ENCODE measurements around the gene AP3S2. TPM values are rescaled to one million over a fixed set of nuclear protein-coding genes. Genes with fewer than 3 reads are reported as not detected.
"Not testable (repeated sequence)": the region's sequence is repeated elsewhere in the genome, so short reads cannot be mapped to it uniquely, and the experiment has no call there.

AP3S2 gene
- polyA plus RNA-seq, 1 donor = 25.4 TPM

DNA sequence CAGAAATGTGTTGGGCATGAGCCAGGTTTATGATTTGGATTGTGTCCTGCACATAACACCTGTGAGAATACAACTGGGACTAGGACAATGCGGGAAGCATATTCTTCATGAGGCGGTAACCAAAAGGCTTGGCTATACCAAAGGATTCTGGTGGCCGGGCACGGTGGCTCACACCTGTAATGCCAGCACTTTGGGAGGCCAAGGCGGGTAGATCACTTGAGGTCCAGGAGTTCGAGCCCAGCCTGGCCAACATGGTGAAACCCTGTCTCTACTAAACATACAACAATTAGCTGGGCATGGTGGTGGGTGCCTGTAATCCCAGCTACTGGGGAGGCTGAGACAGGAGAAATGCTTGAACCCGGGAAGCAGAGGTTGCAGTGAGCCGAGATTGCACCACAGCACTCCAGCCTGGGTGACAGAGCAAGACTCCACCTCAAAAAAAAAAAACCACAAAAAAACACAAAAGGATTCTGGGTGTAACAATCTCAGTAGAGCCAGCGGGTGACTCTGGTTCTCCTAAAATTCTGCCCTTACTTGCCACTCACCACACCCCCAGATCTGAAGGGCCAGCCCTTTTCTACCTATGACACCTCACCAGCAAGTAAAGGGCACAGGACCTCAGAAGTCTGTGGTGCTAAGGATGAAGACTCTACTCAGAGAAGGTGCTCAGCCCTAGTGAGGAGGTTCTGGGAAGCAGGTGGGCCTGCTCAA lies 59.2 kb downstream of the AP3S2 start:
- DNase-seq (ENCODE audit: low read depth) = not testable (repeated sequence)

DNA sequence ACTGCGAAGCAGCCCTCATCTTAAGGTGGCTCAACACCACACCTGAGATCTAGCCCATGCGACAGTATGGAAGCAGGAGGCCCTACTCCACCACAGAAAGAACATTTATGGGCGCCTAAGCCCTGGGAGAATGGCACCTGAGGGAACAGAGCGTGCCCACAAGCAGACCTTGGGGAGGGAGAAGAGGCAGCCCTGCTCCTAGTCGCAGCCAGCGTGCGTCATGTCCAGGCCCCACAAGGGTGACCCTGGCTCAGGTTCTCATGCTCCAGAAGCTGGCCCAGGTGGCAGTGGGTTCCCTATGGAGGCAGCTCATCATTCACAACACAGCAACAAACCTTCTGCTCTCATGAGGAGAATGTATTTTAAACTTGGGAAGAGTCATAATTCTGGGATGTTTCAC lies 59.8 kb downstream of the AP3S2 start:
- DNase-seq (ENCODE audit: low read depth) = no peak

DNA sequence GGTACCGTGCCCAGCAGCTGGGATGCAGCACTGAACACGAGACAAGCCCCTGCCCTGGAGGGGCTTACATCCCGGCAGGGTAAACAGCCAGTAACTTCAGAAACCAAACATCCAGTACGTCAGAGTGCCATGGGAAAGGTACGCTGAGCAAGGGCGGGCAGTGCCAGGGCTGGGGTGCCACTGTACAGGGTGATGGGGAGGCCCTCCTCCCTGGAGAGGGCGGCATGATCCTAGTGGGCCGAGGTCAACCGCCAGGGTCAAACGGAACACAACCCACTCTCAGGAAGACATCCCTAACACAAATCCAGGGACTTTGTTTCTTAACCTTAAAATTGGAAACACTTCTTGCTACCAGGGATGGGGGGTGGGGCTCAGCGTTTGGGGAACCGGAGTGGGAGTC lies 63.2 kb downstream of the AP3S2 start:
- no peak for DNase-seq (ENCODE audit: low read depth)

DNA sequence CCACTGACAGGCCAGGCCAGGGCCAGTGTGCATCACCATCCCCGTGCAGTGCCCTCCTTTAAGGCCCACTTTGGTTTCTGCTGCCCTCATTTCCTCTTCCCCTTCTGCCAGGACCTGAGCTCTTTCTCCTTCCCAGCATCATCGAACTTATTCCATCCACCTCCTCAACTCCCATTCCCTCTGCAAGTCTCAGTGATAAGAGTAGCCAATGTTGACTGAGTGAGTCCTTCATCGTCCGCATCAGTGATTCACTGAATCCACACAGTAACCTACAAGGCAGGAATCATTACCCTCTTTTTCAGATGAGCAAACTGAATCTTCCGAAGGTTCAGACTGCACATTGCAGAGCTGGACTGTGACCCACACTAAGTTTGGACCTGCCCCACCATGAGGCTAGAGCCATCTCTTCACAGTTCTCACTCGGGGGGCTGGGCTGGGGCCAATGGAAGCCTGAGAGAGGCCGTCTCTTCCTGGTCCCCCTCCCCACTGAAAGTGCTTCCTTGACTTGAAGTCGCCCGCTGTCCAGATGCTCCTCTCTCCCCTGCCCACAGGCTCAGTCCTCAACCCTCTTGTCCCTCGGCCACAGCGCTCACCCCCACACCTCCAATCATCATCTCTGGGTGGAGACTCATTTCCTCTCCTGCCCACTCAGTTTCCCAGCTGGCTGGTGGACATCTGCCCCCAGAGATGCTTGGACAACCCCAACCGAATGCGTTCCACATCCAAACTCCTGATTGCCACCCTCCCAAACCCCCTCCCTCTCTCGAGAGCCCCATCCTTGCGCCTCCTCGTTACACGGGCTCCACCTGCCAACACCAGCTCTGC lies 64.0 kb downstream of the AP3S2 start:
- DNase-seq (ENCODE audit: low read depth) = no peak

DNA sequence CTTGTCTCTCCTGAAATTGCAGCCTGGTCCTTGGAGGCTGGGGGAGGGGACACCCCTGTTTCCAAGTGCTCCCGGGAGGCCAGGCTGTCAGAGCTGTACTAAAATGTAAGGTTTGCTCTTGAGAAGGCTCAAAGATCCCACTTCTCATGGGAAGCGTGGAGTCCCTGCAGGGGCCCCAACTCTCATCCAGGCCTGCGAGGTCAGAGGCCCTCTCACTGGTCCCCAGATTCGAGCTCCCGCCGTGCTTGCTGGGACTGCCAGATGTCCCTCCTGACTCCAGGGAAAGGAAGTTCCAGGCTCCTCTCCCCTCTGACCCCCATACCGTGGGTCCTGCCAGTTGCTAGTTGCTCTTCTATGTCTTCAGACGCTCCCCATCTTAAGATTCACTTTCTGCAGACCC lies 64.6 kb downstream of the AP3S2 start:
- no peak for DNase-seq (ENCODE audit: low read depth)

DNA sequence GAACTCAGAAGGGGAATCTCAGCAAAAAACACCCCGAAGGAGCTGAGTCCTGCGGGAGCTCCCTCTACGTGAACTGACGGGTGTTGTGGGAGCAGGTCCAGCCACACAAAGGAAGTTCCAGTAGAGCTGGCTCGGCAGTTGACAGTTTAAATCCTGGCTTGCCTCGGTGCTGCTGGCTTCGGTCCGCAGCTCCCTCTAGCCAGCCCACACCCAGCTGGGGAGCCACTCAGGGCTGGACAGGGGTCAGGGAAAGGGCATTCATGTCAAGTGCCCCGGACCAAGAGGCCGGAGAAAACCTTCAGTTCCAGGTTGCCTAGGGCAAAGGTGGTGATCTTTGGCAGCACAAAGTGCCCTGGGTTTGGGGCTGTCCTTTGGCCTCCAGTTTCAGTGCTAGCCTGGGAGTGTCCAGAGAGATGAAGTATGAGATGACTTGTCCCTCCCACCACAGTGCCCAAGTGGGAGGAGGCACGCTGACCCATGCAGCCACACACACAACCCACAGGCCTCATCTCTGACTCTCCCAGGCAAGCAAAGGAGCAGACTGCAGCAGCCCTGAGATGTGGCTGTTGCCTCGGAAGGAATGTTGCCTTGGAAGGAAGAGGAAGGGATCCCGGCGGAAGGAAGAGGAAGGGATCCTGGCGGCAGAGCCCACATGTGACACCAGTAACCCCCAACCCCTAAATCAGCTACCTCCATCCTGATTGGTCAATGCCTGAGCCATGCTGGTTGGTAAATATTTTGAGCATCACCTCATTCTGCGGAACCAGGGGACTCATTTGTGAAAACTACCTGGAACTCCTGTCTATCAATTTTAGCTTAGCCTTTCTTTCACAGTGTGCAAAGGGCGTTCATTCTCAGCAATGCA lies 65.3 kb downstream of the AP3S2 start:
- no peak for DNase-seq (ENCODE audit: low read depth)

DNA sequence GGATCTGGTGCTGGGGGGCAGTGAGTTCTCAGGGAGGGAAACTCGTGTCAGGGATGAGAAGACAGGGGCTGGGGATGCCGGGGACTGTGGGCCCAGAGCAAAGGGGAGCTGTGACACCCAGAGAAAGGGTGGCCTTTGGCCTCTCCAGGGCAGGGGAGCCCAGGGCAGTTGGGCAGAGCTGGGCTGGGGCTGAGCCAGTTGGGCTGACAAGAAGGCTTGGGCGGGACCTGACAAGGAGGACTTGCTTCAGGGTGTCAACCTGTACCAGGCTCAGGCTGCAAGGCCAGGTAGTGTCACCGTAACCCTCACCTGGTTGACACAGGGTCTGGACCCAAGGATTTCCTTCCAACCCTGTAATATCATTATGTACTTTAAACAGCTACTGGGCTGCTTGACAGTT lies 66.0 kb downstream of the AP3S2 start:
- DNase-seq (ENCODE audit: low read depth) = no peak

DNA sequence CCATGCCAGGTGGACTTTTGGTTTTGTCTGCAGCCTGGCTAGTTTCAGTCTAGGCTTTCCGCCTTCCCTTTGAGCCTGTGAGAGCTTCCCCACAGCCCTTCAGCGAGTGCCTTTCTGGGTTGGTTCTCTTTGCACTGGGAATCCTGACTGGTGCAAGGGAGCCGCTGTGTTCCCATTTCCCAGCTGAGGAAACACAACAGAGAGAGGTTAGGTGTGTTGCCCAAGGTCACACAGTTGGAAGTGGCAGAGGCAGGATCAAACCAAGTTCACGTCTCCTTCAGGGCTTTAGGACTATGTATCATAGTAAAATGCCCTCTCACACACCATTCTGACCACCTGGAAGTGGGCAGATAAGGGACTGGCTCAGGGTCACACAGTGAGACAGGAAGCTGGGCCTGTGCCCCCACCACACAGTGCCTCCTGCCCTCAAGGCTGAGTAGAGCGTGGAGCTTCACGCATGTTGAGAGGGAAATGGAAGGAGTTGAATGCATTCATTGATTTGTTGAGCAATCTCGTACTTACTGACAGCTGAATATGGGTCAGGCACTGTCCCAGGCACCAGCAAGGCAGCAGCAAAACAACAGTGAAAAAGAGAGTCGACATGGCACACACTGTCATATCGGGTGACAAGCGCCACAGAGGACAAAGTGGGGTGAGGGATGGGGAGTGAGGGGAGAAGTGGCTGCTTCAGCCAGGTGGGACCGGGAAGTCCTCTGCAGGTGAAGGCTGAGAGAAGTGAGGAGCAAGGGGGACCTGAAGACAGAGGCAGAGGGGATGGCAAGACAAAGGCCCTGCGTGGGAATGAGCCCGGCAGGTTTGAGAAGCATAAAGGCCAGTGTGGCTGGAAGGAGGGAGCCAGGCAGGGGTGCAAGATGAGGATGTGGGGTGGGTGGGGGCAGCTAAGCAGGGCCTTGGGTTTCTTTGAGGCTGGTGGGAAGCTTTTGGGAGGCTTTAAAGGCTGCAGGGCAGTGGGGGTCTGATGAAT lies 66.8 kb downstream of the AP3S2 start:
- DNase-seq (ENCODE audit: low read depth) = no peak

DNA sequence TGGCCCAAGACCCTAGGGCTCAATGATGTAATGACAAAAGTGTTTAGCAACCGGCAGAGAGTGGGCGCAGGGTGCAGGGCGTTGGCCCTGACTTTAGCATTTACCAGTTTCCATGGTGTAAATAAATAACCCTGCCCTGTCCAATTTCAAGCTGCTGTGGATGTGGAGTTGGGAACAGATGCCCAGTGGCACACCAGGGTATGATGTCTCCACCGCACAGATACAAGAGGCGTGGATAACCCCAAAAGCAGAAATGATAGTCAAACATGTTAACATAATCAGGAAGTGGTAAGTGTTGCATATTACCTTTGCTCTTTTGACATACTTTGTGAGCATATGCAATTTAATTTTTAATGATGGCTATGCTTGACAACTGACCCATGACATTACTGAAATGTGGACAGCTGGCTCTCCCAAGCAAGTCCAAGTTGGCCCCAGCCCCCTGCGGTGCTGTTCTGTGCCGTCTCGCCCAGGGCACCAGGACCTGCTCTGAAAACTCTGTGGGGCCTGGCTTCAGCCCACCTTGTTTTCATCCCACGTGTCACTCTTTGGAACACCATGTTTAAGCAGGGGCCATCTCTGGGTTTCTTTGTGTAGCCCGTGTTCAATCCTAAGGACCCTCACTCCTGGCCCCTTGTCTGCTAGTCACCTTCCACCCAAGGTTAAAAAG lies 68.4 kb downstream of the AP3S2 start:
- no peak for DNase-seq (ENCODE audit: low read depth)

DNA sequence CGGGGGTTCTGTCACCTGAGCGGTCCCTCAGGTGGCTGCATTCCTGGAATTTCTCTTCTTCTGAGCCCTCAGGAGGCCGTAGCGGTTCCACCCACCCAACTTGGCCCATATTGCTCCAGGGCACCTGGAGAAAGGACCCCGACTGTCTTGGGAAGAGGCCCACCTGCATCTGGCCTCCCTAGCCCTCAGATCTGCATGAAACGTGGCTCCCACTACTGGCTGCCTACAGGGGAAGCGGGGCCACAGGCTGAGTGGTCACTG lies 69.3 kb downstream of the AP3S2 start:
- DNase-seq (ENCODE audit: low read depth) = no peak

DNA sequence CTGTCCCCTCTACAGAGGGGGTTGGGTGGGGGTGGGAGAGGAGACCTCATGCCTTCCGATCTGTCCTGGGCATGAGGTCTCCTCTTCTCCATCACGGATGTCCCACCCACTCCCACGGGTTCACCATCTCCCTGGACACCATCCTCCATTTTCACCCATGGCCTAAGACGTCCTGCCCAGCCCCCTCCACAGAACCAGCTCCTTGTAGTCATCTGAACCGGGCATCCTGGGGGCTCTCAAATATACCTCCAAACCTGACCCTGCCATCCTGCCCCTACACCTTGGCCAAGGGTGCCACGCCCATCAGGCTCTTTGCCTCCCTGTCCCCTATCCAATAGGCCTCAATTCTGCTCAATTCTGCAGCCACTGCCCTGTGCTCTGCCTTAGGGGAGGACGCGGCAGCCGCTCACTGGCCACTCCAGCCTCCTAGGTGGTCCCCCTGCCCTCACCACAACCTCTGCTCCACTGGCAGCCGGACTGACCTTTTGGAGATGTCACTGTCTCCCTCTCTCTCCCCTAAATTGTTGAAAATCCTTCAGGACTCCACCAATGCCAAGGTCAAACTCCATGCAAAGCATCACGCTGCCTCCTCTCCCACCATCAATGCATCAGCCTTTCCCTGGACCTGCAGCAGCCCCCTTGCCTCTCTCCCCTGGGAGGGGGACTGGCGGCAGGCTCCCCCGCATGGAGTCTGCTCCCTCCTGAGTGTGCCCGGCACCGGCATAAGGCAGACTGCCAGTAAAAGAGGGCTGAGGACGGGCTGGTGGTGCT lies 69.8 kb downstream of the AP3S2 start:
- DNase-seq (ENCODE audit: low read depth) = no peak

DNA sequence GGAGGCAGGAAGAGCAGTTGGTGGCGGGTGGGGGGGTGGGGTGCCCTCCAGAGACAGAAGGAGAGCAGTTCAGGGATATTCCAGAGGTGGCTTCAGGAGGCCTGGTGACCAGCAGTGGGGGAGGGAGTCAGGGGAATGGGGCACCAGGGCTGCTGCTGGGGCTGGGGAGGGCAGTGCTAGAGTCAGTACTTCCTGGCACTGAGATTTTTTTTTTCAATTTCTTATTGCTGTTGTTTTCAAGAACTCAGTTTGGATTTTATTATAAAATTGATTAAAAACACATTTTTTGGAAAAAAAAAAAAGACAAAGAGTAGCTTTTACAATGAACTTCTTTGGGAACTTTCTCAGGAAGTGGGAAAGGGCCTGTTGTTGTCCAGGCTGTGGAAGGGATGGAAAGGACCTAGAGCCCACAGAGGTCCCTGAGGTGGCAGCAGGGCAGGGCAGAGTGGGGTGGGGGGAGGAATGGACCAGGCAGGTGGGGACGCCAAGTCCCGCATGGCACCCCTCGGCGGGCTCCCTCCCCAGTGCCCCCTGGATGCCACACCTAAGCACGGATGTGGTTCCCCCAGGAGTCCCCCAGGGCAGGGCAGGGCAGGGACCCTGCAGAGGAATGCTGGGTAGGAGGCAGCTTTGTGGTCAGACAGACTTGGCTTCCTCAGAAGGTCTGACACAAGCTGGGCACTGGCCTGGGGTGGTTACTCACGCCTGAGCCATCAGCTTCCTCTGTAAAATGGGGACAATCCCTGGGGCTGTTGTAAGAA lies 70.7 kb downstream of the AP3S2 start:
- DNase-seq (ENCODE audit: low read depth) = no peak

DNA sequence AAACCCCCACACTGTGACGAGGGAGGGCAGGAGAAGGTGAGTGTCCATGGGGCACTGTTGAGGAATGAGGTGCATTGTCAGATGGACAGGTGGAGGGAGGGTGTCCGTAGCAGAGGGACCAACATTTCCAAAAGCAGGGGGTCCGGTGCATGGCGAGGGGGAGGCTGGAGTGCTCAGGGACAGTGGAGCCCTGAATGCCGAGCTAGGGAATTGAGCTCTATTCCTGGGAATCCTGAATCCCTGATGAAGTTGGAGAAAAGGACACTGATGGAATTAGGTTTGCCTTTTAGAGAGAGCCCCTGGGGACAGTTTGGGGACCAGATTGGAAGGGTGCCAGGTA lies 71.2 kb downstream of the AP3S2 start:
- no peak for DNase-seq (ENCODE audit: low read depth)

DNA sequence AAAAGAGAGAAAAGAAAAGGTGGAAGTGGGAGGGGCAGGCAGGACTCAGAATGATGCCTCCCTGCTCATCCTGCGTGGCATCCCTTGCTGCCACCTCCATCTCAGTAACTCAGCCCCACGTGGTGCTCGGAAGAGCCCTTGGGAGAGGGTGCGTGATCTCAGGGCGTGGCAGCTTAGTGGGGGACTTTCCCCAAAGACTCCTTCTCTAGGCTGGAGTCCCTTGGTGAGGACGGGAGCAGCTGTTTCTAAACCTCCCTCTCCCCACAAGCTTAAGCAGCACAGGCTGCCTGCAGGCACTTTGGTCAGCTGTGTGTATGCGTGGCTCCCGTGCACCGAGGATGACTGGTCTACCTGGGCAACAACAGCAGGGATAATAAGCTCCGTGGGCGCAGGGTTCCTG lies 71.8 kb downstream of the AP3S2 start:
- DNase-seq (ENCODE audit: low read depth) = no peak

DNA sequence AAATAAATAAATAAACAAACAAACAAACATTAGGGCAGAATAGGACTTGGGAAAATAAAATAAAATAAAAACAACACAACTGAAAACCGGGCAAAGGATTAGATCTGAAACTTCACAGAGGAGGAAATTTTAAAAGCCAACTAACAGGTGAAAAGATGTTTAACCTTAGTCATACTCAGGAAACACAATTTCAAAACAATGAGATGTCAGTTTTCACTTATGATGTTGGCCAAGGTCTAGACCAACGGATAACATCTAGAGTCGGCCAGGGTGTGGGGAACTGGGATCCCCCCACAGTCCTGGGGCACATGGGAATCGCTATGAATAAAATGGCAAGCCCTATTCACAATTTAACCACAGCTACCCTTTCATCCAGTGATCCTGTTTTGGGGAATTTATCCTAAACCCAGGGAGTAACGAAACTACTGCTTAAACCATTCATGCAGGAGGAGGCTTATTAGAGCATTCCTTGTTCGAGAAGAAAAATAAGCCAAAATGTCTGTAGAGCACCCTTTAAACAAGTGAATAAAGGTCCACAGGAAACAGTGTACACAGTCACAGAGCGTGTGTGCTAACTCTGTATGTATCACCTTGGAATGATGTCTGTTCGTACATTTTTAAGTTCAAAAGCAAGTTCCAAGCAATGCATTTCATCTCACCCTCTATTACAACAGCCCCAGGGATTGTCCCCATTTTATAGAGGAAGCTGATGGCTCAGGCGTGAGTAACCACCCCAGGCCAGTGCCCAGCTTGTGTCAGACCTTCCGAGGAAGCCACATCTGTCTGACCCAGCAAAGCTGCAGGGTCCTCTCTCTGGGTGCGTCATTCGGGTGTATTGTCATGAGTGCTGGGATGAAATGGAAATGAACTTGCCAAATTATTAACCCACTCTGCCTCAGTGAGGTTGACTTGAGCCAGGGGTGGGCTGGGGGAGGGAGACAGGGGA lies 72.9 kb downstream of the AP3S2 start:
- DNase-seq (ENCODE audit: low read depth) = no peak

DNA sequence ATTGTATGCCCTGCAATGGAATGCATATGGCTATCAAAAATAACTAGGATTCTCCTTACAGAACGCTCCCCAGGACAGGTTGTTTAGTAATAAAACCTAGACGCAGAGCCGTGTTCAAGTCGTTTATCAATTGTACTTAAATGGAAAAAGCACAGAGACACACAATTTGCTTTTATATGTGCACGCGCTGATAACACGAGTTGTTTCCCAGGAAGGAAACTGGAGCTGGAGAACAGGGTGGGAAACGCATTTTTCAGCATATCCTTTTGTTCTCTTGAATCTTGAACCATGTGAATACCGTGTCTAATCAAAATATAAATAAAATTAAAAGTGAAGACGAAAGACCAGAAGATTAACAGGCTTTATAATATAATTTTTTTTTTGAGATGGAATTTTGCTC lies 75.5 kb downstream of the AP3S2 start:
- DNase-seq (ENCODE audit: low read depth) = no peak

DNA sequence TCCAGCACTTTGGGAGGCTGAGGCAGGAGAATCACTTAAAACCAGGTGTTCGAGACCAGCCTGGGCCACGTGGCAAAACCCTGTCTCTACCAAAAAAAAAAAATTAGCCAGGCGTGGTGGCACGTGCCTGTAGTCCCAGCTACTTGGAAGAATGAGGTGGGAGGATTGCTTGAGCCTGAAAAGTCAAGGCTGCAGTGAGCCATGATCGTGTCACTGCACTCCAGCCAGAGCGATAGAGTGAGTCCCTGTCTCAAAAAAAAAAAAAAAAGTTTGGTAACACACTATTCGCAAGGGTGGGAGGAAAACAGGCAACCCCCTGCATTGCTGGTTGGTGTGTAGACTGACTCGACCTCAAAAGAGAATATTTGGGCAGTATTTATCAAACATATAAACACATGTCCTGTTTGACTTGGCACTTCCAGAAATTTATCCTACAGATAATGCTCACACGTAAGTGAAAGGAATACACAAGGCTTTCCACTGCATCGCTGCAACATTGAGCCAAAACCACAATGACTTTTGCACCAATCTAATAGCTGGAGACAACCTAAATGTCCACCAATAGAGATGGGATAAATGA lies 76.0 kb downstream of the AP3S2 start:
- no peak for DNase-seq (ENCODE audit: low read depth)

DNA sequence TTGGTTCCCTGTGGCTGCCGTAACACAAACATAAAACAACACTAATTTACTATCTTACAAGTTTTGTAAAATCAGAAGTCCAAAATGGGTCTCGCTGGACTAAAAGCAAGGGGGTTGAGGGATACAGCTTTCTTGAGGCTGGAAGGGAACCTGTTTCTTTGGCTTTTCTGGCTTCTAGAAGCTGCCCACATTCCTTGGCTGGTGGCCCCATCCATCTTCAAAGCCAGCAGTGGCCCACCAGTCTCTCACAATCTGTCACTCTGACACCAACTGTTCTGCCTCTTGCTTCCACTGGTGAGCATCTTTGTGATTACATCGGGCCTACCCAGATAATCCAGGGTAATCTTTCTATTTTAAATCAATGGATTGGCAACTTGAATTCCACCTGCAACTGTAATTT lies 78.0 kb downstream of the AP3S2 start:
- no peak for DNase-seq (ENCODE audit: low read depth)

Data from forelimb muscle (tissue), 1 donor.